Heart right ventricle (tissue), 16 donors: ENCODE measurements around the gene POLR2C. TPM values are rescaled to one million over a fixed set of nuclear protein-coding genes. Genes with fewer than 3 reads are reported as not detected.

ENCODE experiments used
- ATAC-seq, 8 donors: fragments of 200-7000 bp; cut with Tn5 transposase; one replicate each; pipeline ENCODE4 v1.9.1; 2020; ENCODE audit warnings: mild to moderate bottlenecking in 8 of 8, moderate library complexity in 8 of 8, moderate number of reproducible peaks in 1 of 8
- DNase-seq, 2 donors: peaks; one replicate each; pipeline ENCODE4 v3.0.0-alpha.2; 2020
- H3K27ac ChIP-seq, 10 donors: fragments of 200-600 bp; sonication (generic) in 2 of 10; one replicate each; pipeline versions ENCODE4 v1.5.0 to v1.8.0; 2020 to 2022; ENCODE audit warnings: mild to moderate bottlenecking in 3 of 10
- H3K27me3 ChIP-seq, 7 donors: fragments of 200-600 bp; one replicate each; pipeline ENCODE4 v1.8.0; 2021 to 2022; ENCODE audit warnings: mild to moderate bottlenecking in 2 of 7
- H3K36me3 ChIP-seq, 9 donors: fragments of 200-600 bp; sonication (generic) in 1 of 9; one replicate each; pipeline versions ENCODE4 v1.5.0 to v1.8.0; 2020 to 2022; ENCODE audit warnings: mild to moderate bottlenecking in 2 of 9
- H3K4me1 ChIP-seq, 9 donors: fragments of 200-600 bp; sonication (generic) in 1 of 9; one replicate each; pipeline versions ENCODE4 v1.5.0 to v1.8.0; 2020 to 2022; ENCODE audit warnings: mild to moderate bottlenecking in 4 of 9
- H3K4me3 ChIP-seq, 10 donors: fragments of 200-600 bp; sonication (generic) in 2 of 10; one replicate each; pipeline versions ENCODE4 v1.5.0 to v1.8.0; 2020 to 2022; ENCODE audit warnings: mild to moderate bottlenecking in 7 of 10, moderate library complexity in 2 of 10
- H3K9me3 ChIP-seq, 11 donors: fragments of 200-600 bp in 10 of 11; sonication (generic) in 2 of 11; one replicate each; pipeline versions ENCODE4 v1.5.0 to v1.8.0; 2013 to 2022; ENCODE audit warnings: mild to moderate bottlenecking in 2 of 11, control low read depth in 1 of 11, moderate library complexity in 1 of 11
- WGBS, 2 donors: extraction: QIAGEN DNeasy Blood & Tissue Kit; methylation state at CpG; one replicate each; pipeline ENCODE4 v1.1.7; 2013; ENCODE audit warnings: inconsistent platforms in 1 of 2; 5-methylcytosine and 5-hydroxymethylcytosine counted together
- intact Hi-C, 10 donors: fragments of 100-400 bp; cut with DNase I; formaldehyde crosslinking; loops; one replicate each; pipeline versions ENCODE4 v1.11.1 to v1.14.2; 2022
- polyA plus RNA-seq, 2 donors: library from polyadenylated mRNA; stranded (reverse); fragments of 200-250 nt; gene quantifications; one replicate each; pipeline ENCODE4 v1.2.3, GENCODE V29; 2013
- total RNA-seq, 10 donors: library from RNA; stranded (reverse); fragmentation: NEBNext Ultra II Directional in 3 of 10; extraction: Animal tissue kit (Norgen Biotek cat#: 25700) in 3 of 10; gene quantifications; one replicate each; pipeline versions ENCODE4 v1.2.1 to v1.2.4, GENCODE V29; 2021 to 2023
- TF ChIP-seq, protein P1 (sequence below), 9 donors: fragments of 200-600 bp; sonication (generic) in 2 of 9; IDR thresholded peaks; one replicate each; pipeline versions ENCODE4 v1.5.0 to v1.8.0; 2021 to 2022; ENCODE audit warnings: antibody characterized with exemption in 9 of 9, mild to moderate bottlenecking in 5 of 9, moderate library complexity in 1 of 9
- donor health status: Arrhythmogenic right ventricular cardiomyopathy.
- donor health status: ischemic (EF 13 %, LVEDD 7.1; RV severe dilation, severe dysfunction).
- donor health status: healthy with polysubstance abuse.
- donor health status: DM: no; HTN: yes; CAD: no.
- donor health status: DM: no; HTN: no; CAD: no.
- donor health status: ischemic (EF 25% LVEDD 6.9; RV normal size, moderate dysfunction).
- donor health status: ischemic (EF 25% LVEDD 5.7; RV mildly dilated, moderate dysfunction).
- donor health status: healthy.
- donor health status: DM: yes; HTN: yes; CAD: no.
- donor health status: Ischemic cardiomyopathy.
- donor health status: ischemic (EF 35%, LVEDD 5.7; RV mildly dilated, moderate dysfunction).
- donor health status: nonischemic (EF 11% LVEDD 7.7; RV severe dilation, severe dysfunction).
- donor health status: DM: yes; HTN: yes; CAD: no.
- donor health status: PGD.
- donor health status: ischemic (EF 29% LVEDD 5.4; RV normal size, mild dysfunction).
- donor health status: nonischemic (EF 23%, LVEDD 6.1; RV moderate dilation, normal function).

The POLR2C gene
- total and polyA plus RNA-seq, 12 donors = 17.9 to 56.7 (median 46.1) TPM

DNA sequence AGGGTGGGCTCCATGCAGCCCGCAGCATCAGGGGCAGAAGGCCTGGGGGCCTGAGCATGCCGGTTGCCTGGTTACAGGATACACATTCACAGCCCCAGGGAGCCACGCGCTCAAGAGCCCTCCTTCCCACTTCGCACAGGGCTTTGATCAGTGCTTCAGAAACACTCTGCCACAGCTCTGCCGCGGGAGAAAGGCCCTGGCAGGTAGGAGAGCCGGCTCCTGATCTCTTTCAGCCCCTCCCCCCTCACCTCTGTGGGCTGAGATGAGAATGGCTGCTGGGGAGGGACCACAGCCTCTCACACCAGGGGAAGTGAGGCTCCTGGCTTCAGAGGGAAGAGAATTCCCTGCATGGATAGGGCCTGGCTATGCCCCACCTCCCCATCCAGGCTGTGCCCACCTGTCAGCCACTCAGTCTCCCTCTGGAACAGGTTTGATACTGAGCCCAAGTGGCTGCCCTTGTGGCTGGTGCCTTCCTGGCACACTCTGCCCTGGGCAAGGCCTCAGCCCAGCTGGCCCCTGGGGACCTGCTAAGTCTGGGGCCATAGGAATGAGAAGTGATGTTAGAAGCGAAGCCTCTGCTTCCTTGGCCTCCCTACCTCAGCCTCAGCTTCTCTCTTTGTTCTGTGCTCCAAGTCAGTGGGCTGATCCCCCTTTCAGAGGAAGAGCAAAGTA is 15.2 kb downstream of the POLR2C start:
- WGBS, 2 donors = 71 to 78% methylated on average over 9 of the region's 9 CpGs
- no peak for DNase-seq
- Histone ChIP-seq H3K9me3 (no peaks in the 10 kb centered on the region), H3K4me1 (peaks cover 16 to 56% (median 39%) of the 10 kb centered on the region in 9 donors), H3K36me3 (peaks cover 0 to 28% (median 14%) of the 10 kb centered on the region in 9 donors), H3K4me3 (no peak overlapping the region), H3K27me3 (peaks cover 0 to 11% (median 0%) of the 10 kb centered on the region in 7 donors), H3K27ac (peak overlapping the region in 1 of 10 donors; percentile 75)
- no peak for ATAC-seq
- TF ChIP-seq, protein P1, sequence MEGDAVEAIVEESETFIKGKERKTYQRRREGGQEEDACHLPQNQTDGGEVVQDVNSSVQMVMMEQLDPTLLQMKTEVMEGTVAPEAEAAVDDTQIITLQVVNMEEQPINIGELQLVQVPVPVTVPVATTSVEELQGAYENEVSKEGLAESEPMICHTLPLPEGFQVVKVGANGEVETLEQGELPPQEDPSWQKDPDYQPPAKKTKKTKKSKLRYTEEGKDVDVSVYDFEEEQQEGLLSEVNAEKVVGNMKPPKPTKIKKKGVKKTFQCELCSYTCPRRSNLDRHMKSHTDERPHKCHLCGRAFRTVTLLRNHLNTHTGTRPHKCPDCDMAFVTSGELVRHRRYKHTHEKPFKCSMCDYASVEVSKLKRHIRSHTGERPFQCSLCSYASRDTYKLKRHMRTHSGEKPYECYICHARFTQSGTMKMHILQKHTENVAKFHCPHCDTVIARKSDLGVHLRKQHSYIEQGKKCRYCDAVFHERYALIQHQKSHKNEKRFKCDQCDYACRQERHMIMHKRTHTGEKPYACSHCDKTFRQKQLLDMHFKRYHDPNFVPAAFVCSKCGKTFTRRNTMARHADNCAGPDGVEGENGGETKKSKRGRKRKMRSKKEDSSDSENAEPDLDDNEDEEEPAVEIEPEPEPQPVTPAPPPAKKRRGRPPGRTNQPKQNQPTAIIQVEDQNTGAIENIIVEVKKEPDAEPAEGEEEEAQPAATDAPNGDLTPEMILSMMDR (IDR thresholded peaks at IDR 0.05) = no peak
- intact Hi-C loops = loop anchor here in 4 of 10 donors (5.0 kb wide), 1 partner anchor 40 kb away; no protein-coding TSS in a partner anchor

DNA sequence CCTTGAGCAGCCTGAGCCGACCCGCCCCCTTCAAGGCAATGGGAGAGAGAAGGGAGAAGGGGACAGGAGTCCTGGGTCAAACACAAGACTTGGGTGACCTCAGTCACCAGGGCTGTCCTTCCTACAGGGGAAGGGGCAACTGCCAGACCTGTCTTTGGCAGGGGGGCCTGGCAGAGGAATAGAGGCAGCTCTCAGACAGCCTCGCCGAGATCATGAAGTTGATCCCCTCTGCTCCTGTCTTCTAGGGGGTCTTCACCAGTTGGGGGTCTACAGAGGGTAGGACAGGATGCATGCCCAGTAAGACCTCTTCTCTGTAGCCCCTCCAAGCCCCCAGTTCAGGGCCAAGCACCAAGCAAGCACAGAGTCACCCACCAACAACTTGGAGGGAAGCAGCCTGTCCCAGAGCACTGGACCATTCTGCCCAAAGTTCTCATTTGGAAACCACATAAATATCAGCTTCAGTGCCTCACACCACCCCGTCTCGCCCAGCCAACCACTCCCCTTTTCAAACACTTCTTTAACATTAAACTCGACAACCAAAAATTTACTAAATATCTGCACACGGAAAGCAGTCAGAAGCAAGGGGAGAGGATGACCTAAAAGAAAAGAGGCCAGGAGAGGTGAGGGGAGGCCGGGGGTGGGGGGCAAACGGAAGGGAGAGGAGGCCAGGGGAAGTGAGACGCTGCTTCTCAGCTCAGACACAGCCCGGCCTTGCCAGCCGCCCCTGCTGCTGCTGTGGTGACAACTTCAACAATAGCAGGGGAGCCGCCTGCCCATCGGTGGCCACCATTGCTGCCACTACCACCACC is 16.1 kb downstream of the POLR2C start:
- WGBS, 2 donors = 44 to 56% methylated on average over 15 of the region's 15 CpGs
- DNase-seq (no peak), ATAC-seq (no peak)
- peaks cover 0 to 19% (median 5%) of the 10 kb centered on the region in 9 donors for H3K36me3 ChIP-seq
- TF ChIP-seq, protein P1 (IDR thresholded peaks at IDR 0.05) = no peak
- no peaks in the 10 kb centered on the region for H3K9me3 ChIP-seq
- peak overlapping the region in 8 of 10 donors; percentile 56 to 75 (median 67) for H3K27ac ChIP-seq
- intact Hi-C loops = loop anchor here in 4 of 10 donors (5.0 kb wide), 1 partner anchor 39 kb away; no protein-coding TSS in a partner anchor
- peaks cover 0 to 11% (median 0%) of the 10 kb centered on the region in 7 donors for H3K27me3 ChIP-seq
- H3K4me3 ChIP-seq = peak overlapping the region; percentile 32 to 67 (median 58)
- peaks cover 16 to 54% (median 37%) of the 10 kb centered on the region in 9 donors for H3K4me1 ChIP-seq

DNA sequence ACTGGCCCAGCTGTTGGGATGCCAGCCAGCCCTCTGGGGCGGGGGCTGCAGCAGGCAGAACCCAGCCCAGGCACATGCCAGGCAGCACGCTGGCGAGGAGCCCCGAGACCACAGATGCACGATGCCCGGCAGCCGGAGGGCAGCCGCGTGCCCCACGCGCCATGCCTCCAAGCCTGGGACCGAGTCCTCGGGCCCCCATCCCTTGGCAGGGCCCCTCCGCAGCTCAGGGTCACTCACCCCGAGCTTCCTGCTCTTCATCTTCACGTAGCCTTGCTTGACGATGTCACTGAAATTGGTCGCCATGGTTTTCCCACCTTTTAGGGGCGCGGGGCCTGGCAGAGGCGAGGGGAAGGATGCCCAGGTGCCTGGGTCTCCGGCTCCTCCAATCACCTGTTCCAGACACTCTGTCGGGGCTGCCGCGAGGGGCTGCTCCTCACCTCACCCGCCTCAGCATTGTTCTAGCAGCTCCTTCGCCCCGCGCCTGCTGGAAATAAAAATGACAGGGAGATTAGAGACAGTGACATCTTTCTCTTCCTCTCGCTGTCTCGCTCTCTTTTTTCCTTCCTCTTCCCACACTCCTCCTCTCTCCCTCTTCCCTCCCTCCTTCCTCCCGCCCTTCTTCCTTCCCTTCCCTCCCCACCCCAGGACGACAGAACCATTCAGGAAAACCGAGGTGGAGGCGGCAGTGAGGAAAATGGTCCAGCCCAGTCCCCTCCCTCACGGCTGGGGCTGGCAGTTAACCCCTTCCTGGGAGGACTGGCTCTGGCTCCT is 16.9 kb downstream of the POLR2C start:
- peaks cover 16 to 55% (median 37%) of the 10 kb centered on the region in 9 donors for H3K4me1 ChIP-seq
- DNase-seq = peak; percentile 47 to 73
- WGBS, 2 donors = 29 to 34% methylated on average over 36 of the region's 36 CpGs

More for the DNA sequence above, 16.9 kb downstream of the POLR2C start:
- Histone ChIP-seq H3K27ac (peak overlapping the region in 8 of 10 donors; percentile 56 to 75 (median 67)), H3K4me3 (peak overlapping the region; percentile 32 to 67 (median 58)), H3K36me3 (peaks cover 0 to 11% (median 0%) of the 10 kb centered on the region in 9 donors), H3K9me3 (no peaks in the 10 kb centered on the region), H3K27me3 (peaks cover 0 to 11% (median 0%) of the 10 kb centered on the region in 7 donors)
- TF ChIP-seq, protein P1 (IDR thresholded peaks at IDR 0.05) = no peak
- intact Hi-C loops = loop anchor here in 4 of 10 donors (5.0 kb wide), 1 partner anchor 38 kb away; no protein-coding TSS in a partner anchor
- ATAC-seq = peak; percentile 36 to 82 (median 72)
